Activated CD8-positive, alpha-beta memory T cell treated with anti-CD3 and anti-CD28 coated beads, Interleukin-2, amount 10 ng/mL, durations not matched to agents 7 days and 5 days (primary cell): Measurements from ENCODE around the gene CSAD. TPM values are rescaled to one million over a fixed set of nuclear protein-coding genes. Genes with fewer than 3 reads are reported as not detected.
"Not testable (repeated sequence)": the region's sequence is repeated elsewhere in the genome, so short reads cannot be mapped to it uniquely, and the experiment has no call there.

Source experiments
- ATAC-seq: fragments of 150-1000 bp; cut with Tn5 transposase; one replicate; pipeline ENCODE4 v1.10.0; 2021; ENCODE audit warnings: moderate library complexity
- CTCF ChIA-PET: fragments of 350-600 bp; sonication (Branson Sonifier 250); formaldehyde crosslinking; loops from one replicate; lab custom pipeline; 2021; ENCODE audit warnings: antibody characterized with exemption; lab: Charles Lee
- DNase-seq: peaks from one replicate; pipeline ENCODE4 v3.0.0-alpha.2; 2020
- H3K27ac Mint-ChIP-seq: one replicate; pipeline ENCODE4 v1.8.0; 2021; ENCODE audit warnings: mild to moderate bottlenecking, mixed read lengths
- H3K27me3 Mint-ChIP-seq: one replicate; pipeline ENCODE4 v1.8.0; 2021; ENCODE audit warnings: mixed read lengths
- H3K36me3 Mint-ChIP-seq: one replicate; pipeline ENCODE4 v1.8.0; 2021; ENCODE audit warnings: mild to moderate bottlenecking, mixed read lengths
- H3K4me1 Mint-ChIP-seq: one replicate; pipeline ENCODE4 v1.8.0; 2021; ENCODE audit warnings: mixed read lengths
- H3K4me3 Mint-ChIP-seq: one replicate; pipeline ENCODE4 v1.8.0; 2021; ENCODE audit warnings: mild to moderate bottlenecking, moderate library complexity, mixed read lengths
- H3K9me3 Mint-ChIP-seq: one replicate; pipeline ENCODE4 v1.8.0; 2022; ENCODE audit warnings: low read depth, mixed read lengths
- total RNA-seq, 2 experiments: library from RNA; stranded (reverse); gene quantifications; one replicate each; pipeline ENCODE4 v1.2.3, GENCODE V29; 2021

Gene CSAD
- total RNA-seq, 2 experiments from 2014 or later = 19.6 to 28.1 TPM

GRCh38 chr12:53179687-53180219, 972 bp downstream of the CSAD start:
- CTCF ChIA-PET = interaction anchor here (0.6 to 5.9 kb wide), 17 partner anchors 15 to 329 kb away, joined by 3 to 52 read pairs (median 8); partner anchors contain the start of genes AAAS, ESPL1, PFDN5 and SOAT2

GRCh38 chr12:53178803-53179202, 1.9 kb downstream of the CSAD start:
- Mint-ChIP-seq H3K4me1 (peaks cover 48% of the 10 kb centered on the region), H3K27ac (peak overlapping the region; percentile 98), H3K36me3 (peaks cover 19% of the 10 kb centered on the region), H3K4me3 (peak overlapping the region; percentile 85)
- H3K9me3 Mint-ChIP-seq, H3K27me3 Mint-ChIP-seq, ATAC-seq: not testable (repeated sequence)
- DNase-seq = peak; percentile 37
- CTCF ChIA-PET = interaction anchor here (0.8 to 5.9 kb wide), 8 partner anchors 20 to 330 kb away, joined by 3 to 52 read pairs (median 6); partner anchors contain the start of genes AAAS, ESPL1 and SOAT2

More at GRCh38 chr12:53179687-53180219, 972 bp downstream of the CSAD start:
- H3K4me3 Mint-ChIP-seq = peak overlapping the region; percentile 85
- DNase-seq = no peak
- no peaks in the 10 kb centered on the region for H3K9me3 Mint-ChIP-seq
- peak; percentile 16 for ATAC-seq
- H3K27me3 Mint-ChIP-seq = no peaks in the 10 kb centered on the region
- peaks cover 27% of the 10 kb centered on the region for H3K36me3 Mint-ChIP-seq
- peaks cover 53% of the 10 kb centered on the region for H3K4me1 Mint-ChIP-seq
- H3K27ac Mint-ChIP-seq = peak overlapping the region; percentile 98

- H3K4me3 Mint-ChIP-seq, ATAC-seq, H3K9me3 Mint-ChIP-seq, DNase-seq, H3K27ac Mint-ChIP-seq, H3K27me3 Mint-ChIP-seq: not testable (repeated sequence)
- CTCF ChIA-PET = interaction anchor here (0.7 to 5.9 kb wide), 6 partner anchors 8 to 167 kb away, joined by 3 to 33 read pairs (median 6); no protein-coding TSS in a partner anchor
- peaks cover 39% of the 10 kb centered on the region for H3K4me1 Mint-ChIP-seq
- H3K36me3 Mint-ChIP-seq = peaks cover 12% of the 10 kb centered on the region
Observed at GRCh38 chr12:53177447-53177846, 3.3 kb downstream of the CSAD start.

- no peak for DNase-seq
- H3K36me3 Mint-ChIP-seq = peaks cover 5% of the 10 kb centered on the region
- CTCF ChIA-PET = interaction anchor here (0.6 to 9.2 kb wide), 8 partner anchors 9 to 1149 kb away, joined by 3 to 63 read pairs (median 6); no protein-coding TSS in a partner anchor
- H3K27me3 Mint-ChIP-seq = no peaks in the 10 kb centered on the region
- no peak for ATAC-seq
- no peaks in the 10 kb centered on the region for H3K9me3 Mint-ChIP-seq
- H3K4me3 Mint-ChIP-seq = no peak overlapping the region
- H3K27ac Mint-ChIP-seq = no peak overlapping the region
- peaks cover 32% of the 10 kb centered on the region for H3K4me1 Mint-ChIP-seq
Observed at GRCh38 chr12:53176750-53177149, 4.0 kb downstream of the CSAD start.

GRCh38 chr12:53174881-53175491, 5.7 kb downstream of the CSAD start:
- Mint-ChIP-seq H3K36me3 (no peaks in the 10 kb centered on the region), H3K4me1 (peaks cover 26% of the 10 kb centered on the region), H3K27ac (no peak overlapping the region), H3K9me3 (no peaks in the 10 kb centered on the region), H3K4me3 (no peak overlapping the region), H3K27me3 (no peaks in the 10 kb centered on the region)
- DNase-seq = no peak
- no peak for ATAC-seq
- CTCF ChIA-PET = interaction anchor here (1.0 to 9.2 kb wide), 8 partner anchors 12 to 170 kb away, joined by 3 to 63 read pairs (median 4); partner anchors contain the start of genes AAAS and PFDN5

GRCh38 chr12:53173085-53173715, 7.5 kb downstream of the CSAD start:
- no peak overlapping the region for H3K27ac Mint-ChIP-seq
- no peak overlapping the region for H3K4me3 Mint-ChIP-seq
- ATAC-seq (no peak), DNase-seq (no peak)
- peaks cover 2% of the 10 kb centered on the region for H3K36me3 Mint-ChIP-seq
- peaks cover 15% of the 10 kb centered on the region for H3K4me1 Mint-ChIP-seq
- no peaks in the 10 kb centered on the region for H3K27me3 Mint-ChIP-seq
- H3K9me3 Mint-ChIP-seq = no peaks in the 10 kb centered on the region
- CTCF ChIA-PET = interaction anchor here (0.5 to 9.2 kb wide), 4 partner anchors 14 to 107 kb away, joined by 3 to 63 read pairs (median 4); partner anchors contain the start of gene ESPL1

- no peak for ATAC-seq
- Mint-ChIP-seq H3K36me3 (peaks cover 2% of the 10 kb centered on the region), H3K27ac (no peak overlapping the region), H3K4me1 (peaks cover 15% of the 10 kb centered on the region), H3K27me3 (no peaks in the 10 kb centered on the region), H3K9me3 (no peaks in the 10 kb centered on the region), H3K4me3 (no peak overlapping the region)
- CTCF ChIA-PET = interaction anchor here (1.1 to 9.2 kb wide), 5 partner anchors 13 to 173 kb away, joined by 3 to 63 read pairs (median 3); partner anchors contain the start of gene ESPL1
- DNase-seq = no peak
Observed at GRCh38 chr12:53172352-53172751, 8.4 kb downstream of the CSAD start.

GRCh38 chr12:53171725-53172329, 8.9 kb downstream of the CSAD start:
- DNase-seq (no peak), ATAC-seq (no peak)
- Mint-ChIP-seq H3K36me3 (peaks cover 2% of the 10 kb centered on the region), H3K9me3 (no peaks in the 10 kb centered on the region), H3K4me3 (no peak overlapping the region), H3K4me1 (peaks cover 13% of the 10 kb centered on the region), H3K27ac (no peak overlapping the region), H3K27me3 (no peaks in the 10 kb centered on the region)
- CTCF ChIA-PET = interaction anchor here (1.1 to 9.2 kb wide), 3 partner anchors 13 to 173 kb away, joined by 3 to 63 read pairs (median 3); no protein-coding TSS in a partner anchor

GRCh38 chr12:53170876-53171724, 9.6 kb downstream of the CSAD start:
- CTCF ChIA-PET = interaction anchor here (1.1 to 9.2 kb wide), 4 partner anchors 12 to 174 kb away, joined by 3 to 63 read pairs (median 3); no protein-coding TSS in a partner anchor
- Mint-ChIP-seq H3K9me3 (no peaks in the 10 kb centered on the region), H3K27me3 (no peaks in the 10 kb centered on the region), H3K36me3 (peaks cover 2% of the 10 kb centered on the region), H3K4me1 (peaks cover 13% of the 10 kb centered on the region), H3K4me3 (no peak overlapping the region), H3K27ac (no peak overlapping the region)
- ATAC-seq (no peak), DNase-seq (no peak)

GRCh38 chr12:53170215-53170614, 10.5 kb downstream of the CSAD start:
- peaks cover 2% of the 10 kb centered on the region for H3K36me3 Mint-ChIP-seq
- H3K4me1 Mint-ChIP-seq = peaks cover 5% of the 10 kb centered on the region
- ATAC-seq (no peak), DNase-seq (no peak)
- H3K27ac Mint-ChIP-seq = no peak overlapping the region
- no peaks in the 10 kb centered on the region for H3K27me3 Mint-ChIP-seq
- CTCF ChIA-PET = interaction anchor here (0.6 to 9.2 kb wide), 3 partner anchors 11 to 43 kb away, joined by 3 to 63 read pairs (median 3); no protein-coding TSS in a partner anchor
- no peaks in the 10 kb centered on the region for H3K9me3 Mint-ChIP-seq
- H3K4me3 Mint-ChIP-seq = no peak overlapping the region

GRCh38 chr12:53169644-53170043, 11.1 kb downstream of the CSAD start:
- no peaks in the 10 kb centered on the region for H3K27me3 Mint-ChIP-seq
- peaks cover 2% of the 10 kb centered on the region for H3K36me3 Mint-ChIP-seq
- ATAC-seq (no peak), DNase-seq (peak; percentile 26)
- CTCF ChIA-PET = interaction anchor here (0.6 to 9.2 kb wide), 3 partner anchors 10 to 44 kb away, joined by 3 to 63 read pairs (median 3); no protein-coding TSS in a partner anchor
- no peaks in the 10 kb centered on the region for H3K9me3 Mint-ChIP-seq
- H3K4me1 Mint-ChIP-seq = no peaks in the 10 kb centered on the region
- no peak overlapping the region for H3K4me3 Mint-ChIP-seq
- no peak overlapping the region for H3K27ac Mint-ChIP-seq

- Mint-ChIP-seq H3K9me3 (no peaks in the 10 kb centered on the region), H3K36me3 (peaks cover 5% of the 10 kb centered on the region), H3K4me3 (no peak overlapping the region), H3K27ac (no peak overlapping the region), H3K27me3 (no peaks in the 10 kb centered on the region), H3K4me1 (no peaks in the 10 kb centered on the region)
- DNase-seq (no peak), ATAC-seq (no peak)
- CTCF ChIA-PET = no interaction called here
Observed at GRCh38 chr12:53166837-53167236, 13.9 kb downstream of the CSAD start.
